GM19463 (cell line): ENCODE results near the gene AGPS.

Source experiments
- ATAC-seq: cut with Tn5 transposase; IDR thresholded peaks from one replicate; pipeline ENCODE4 v1.9.1; 2021; ENCODE audit warnings: mild to moderate bottlenecking, moderate library complexity; ENCODE audit not compliant: unreplicated experiment

AGPS gene

GRCh38 chr2:177582000-177582399, 189.4 kb downstream of the AGPS start:
- no peak for ATAC-seq

- ATAC-seq = no peak
Measured at GRCh38 chr2:177584030-177584692, 191.6 kb downstream of the AGPS start.

DNA sequence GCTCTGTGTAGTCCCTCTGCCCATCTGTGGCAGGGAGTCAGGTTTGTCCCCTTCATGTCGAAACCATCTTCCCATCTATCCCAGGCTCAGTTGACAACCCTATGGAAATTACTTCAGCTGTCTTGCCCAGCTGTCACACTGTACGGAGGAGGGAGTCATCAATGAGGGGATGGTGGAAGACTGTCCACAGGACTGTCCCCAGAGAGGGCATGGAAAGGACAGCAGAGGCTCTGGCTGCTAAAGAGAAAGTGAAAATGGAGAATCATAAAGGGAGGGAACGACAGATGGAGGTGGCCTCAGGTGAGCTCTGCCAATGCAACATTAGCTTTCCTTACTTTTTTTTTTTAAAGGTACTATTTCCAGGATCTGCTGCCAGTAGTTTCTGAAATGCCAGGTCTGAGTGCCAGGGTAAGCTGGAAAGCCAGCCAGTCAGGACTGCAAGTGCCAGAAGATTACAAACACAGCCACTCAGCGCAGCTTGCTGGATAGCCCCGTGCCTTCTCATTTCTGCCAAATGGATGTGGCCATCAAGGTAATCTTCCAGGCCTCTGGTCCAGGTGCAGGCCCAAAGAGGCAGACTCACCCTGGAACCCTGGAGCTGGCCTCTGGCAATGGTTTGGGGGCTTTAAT, 192.8 kb downstream of the AGPS start:
- ATAC-seq = no peak

DNA sequence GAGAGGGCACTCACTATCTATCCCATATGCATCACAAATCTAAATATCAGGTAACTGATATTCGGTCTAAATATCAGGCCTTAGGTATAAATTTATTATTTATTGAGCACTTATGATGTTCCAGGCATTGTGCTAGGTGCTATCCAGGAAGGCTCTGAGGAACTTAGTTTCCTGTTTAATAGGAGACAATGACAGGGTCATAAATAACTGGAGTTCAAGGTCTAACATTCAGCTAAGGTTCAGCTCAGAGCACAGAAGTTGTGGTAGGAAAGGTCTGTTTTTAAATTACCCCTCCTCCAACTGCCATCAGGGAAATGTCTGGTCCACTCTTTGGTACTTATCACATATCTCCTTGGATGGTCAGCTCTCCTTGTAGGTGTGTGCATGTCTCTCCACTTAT, 193.6 kb downstream of the AGPS start:
- no peak for ATAC-seq

- no peak for ATAC-seq
Measured at GRCh38 chr2:177587371-177587770, 194.8 kb downstream of the AGPS start.

DNA sequence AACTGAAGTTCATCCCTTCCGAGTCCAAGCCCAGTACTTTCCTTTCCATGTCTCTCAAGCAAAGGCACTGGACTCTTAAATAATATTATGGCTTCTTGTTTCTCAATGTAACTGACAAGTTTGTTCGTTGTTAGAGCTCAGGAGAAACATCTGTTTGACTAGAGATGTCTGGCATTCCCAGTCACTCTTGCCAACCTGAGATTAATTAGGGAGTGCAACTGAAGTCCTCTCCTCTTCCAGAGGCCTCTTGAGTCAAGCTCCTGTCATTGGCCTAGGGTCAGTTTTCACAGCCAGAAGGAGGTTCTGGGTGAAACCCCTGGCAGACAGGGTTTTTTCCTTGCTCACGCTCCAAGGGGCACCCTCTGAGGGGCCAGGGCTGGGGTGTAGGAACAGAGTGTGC, 196.1 kb downstream of the AGPS start:
- no peak for ATAC-seq

GRCh38 chr2:177589186-177589585, 196.6 kb downstream of the AGPS start:
- ATAC-seq = no peak

- no peak for ATAC-seq
Measured at GRCh38 chr2:177592397-177592796, 199.8 kb downstream of the AGPS start.

DNA sequence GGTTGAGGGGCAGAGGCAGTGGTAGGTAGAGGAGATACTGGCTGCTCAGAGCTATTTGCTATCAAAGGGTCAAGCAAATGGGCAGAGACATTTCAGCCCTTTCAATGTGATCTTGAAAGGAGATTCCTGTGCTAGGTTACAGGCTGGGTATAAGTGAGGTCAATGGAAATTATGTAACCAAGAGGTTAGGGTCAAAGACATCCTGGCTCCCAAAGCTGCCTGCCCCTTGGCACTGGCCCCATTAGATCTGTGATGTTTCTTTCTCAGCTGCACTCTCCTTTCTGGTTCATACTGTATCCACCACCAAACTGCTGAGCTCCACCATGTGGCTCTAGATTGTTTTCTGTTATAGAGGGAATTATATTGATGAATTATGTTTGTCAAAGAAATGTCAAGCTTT, 200.4 kb downstream of the AGPS start:
- ATAC-seq = no peak

DNA sequence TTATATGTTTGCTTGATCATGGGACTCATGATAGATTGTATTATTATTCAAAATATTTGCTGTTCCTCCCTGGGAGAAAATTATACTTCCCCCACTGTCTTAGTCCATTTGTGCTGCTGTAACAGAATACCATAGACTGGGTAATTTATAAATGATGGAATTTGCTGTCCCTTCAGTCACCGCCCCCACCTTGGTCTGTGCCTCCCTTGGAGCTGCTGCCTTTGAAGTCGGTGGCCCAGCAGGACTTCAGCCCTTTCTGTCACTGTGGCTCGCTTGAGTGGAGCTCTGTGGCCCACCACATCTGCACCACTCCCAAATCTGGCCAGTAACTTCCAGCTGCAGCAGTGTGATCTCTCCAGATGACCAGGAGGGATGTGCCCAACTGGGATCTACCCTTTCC, 200.8 kb downstream of the AGPS start:
- no peak for ATAC-seq
